ENCODE data around the gene PIWIL1.

DNA sequence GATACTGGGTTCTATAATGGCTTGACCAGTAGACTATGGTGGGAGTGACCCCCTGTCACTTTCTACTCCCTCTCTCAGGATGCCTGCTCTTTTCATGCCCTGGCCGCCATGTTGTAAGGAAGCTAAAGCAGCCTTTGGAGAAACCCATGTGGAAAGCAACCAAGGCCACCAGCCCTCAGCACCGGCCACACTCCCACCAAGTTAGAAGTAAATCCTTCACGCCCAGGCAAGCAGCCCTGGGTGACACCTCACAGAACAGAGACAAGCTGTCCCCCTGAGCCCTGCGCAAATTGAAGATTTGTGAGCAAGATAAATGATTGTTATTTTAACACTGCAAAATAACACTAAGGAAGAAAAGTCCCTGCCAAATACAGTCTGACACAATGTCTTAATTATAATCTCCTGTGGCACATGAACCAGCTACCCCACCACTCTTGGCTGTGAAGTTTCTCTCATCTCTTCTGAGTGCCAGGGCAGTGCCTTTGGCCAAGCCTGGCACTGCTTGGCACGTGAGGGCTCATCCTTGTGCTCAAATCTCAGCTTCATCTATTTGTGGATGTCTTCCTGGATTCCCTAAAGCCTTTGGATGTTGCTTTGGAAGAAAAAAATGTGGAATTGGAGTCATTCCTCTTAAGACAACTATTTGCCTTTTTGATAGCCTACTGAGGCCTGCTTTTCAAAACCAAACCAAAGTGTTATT lies 39.2 kb upstream of the PIWIL1 start:
- TF ChIP-seq, protein P1, sequence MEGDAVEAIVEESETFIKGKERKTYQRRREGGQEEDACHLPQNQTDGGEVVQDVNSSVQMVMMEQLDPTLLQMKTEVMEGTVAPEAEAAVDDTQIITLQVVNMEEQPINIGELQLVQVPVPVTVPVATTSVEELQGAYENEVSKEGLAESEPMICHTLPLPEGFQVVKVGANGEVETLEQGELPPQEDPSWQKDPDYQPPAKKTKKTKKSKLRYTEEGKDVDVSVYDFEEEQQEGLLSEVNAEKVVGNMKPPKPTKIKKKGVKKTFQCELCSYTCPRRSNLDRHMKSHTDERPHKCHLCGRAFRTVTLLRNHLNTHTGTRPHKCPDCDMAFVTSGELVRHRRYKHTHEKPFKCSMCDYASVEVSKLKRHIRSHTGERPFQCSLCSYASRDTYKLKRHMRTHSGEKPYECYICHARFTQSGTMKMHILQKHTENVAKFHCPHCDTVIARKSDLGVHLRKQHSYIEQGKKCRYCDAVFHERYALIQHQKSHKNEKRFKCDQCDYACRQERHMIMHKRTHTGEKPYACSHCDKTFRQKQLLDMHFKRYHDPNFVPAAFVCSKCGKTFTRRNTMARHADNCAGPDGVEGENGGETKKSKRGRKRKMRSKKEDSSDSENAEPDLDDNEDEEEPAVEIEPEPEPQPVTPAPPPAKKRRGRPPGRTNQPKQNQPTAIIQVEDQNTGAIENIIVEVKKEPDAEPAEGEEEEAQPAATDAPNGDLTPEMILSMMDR (conservative IDR thresholded peaks at IDR 0.05 in 1 of 2, IDR thresholded peaks at IDR 0.05 in 1 of 2; ENCODE audit: extremely low read depth in 1 of 2, insufficient read depth in 1 of 2, low read depth in 1 of 2, low read length in 2 of 2), result no peak
- TF ChIP-seq EZH2 (IDR thresholded peaks at IDR 0.05; ENCODE audit: borderline replicate concordance, low read length), result no peak
